K562 (cell line): ENCODE data around the gene PCNX3. TPM values are rescaled to one million over a fixed set of nuclear protein-coding genes. Genes with fewer than 3 reads are reported as not detected.

Experiments
- BCL6 ChIP-seq: fragments of 250-450 bp; sonication (Bioruptor Pico); IDR thresholded peaks from 2 replicates; pipeline ENCODE4 v1.4.0; 2020
- CHCHD3 ChIP-seq: fragments of 250-450 bp; sonication (Bioruptor Pico); IDR thresholded peaks from 2 replicates; pipeline ENCODE4 v2.1.2; 2022; ENCODE audit warnings: mild to moderate bottlenecking
- FOXM1 ChIP-seq, 2 experiments: fragments of 450-650 bp in 1 of 2; sonication (generic) in 1 of 2; formaldehyde crosslinking in 1 of 2; IDR thresholded peaks; 2 replicates each; pipeline versions ENCODE4 v1.6.1 to v1.9.0; 2017 to 2022; ENCODE audit warnings: low read depth in 2 of 2, mild to moderate bottlenecking in 2 of 2, missing genetic modification reagents in 1 of 2, moderate library complexity in 1 of 2
- GTF2E2 ChIP-seq: fragments of 200-800 bp; sonication (Bioruptor generic); IDR thresholded peaks from 2 replicates; pipeline ENCODE4 v1.6.1; 2016; ENCODE audit warnings: missing genetic modification characterization, missing compliant biosample characterization
- KDM5B ChIP-seq: fragments of 200-600 bp; sonication (generic); IDR thresholded peaks from 2 replicates; pipeline ENCODE4 v1.6.1; 2012; ENCODE audit warnings: low read depth, mild to moderate bottlenecking, moderate library complexity, low read length, control low read depth, inconsistent platforms; ENCODE audit not compliant: insufficient replicate concordance
- MAFG ChIP-seq: fragments of 450-650 bp; conservative IDR thresholded peaks from 2 replicates; pipeline ENCODE4 v1.6.1; 2016; ENCODE audit warnings: missing genetic modification characterization, missing compliant biosample characterization
- POLR2G ChIP-seq: fragments of 200-400 bp; formaldehyde crosslinking; IDR thresholded peaks from 2 replicates; pipeline ENCODE4 v1.6.1; 2017; ENCODE audit warnings: low read depth, mild to moderate bottlenecking, antibody characterized with exemption, low read length, moderate library complexity
- PYGO2 ChIP-seq: fragments of 450-650 bp; IDR thresholded peaks from 2 replicates; pipeline ENCODE4 v1.6.1; 2016; ENCODE audit warnings: mild to moderate bottlenecking, missing genetic modification characterization, moderate library complexity, missing compliant biosample characterization
- RBFOX2 ChIP-seq: fragments of 200-400 bp; formaldehyde crosslinking; IDR thresholded peaks from 2 replicates; pipeline ENCODE4 v1.6.1; 2017; ENCODE audit warnings: low read depth, mild to moderate bottlenecking, low read length, moderate library complexity
- ZNF324 ChIP-seq: fragments of 250-450 bp; sonication (Bioruptor Pico); IDR thresholded peaks from 2 replicates; pipeline ENCODE4 v1.4.0; 2020; ENCODE audit warnings: mild to moderate bottlenecking
- ZNF561 ChIP-seq: fragments of 450-650 bp; formaldehyde crosslinking; conservative IDR thresholded peaks from 2 replicates; pipeline ENCODE4 v1.4.0; 2020; ENCODE audit warnings: mild to moderate bottlenecking, moderate library complexity
- polyA plus RNA-seq, 8 experiments: library from polyadenylated mRNA; depleted of rRNA in 4 of 8; stranded (reverse) in 5 of 8; unstranded in 3 of 8; fragments of >200 nt; fragmentation: Nextera tagmentation in 2 of 8; fragmentation: Illumina TruSeq in 1 of 8; extraction: Ambion mirVana in 2 of 8; extraction: Trizol in 1 of 8; gene quantifications; 2 replicates each; pipeline versions ENCODE4 v1.2.1 to v1.2.3, GENCODE V29; 2011 to 2014; ENCODE audit warnings: inconsistent platforms in 1 of 8, missing spikeins in 1 of 8
- total RNA-seq, 7 experiments: library from RNA; depleted of rRNA in 6 of 7; stranded (reverse); fragments of >200 nt in 6 of 7; fragmentation: Illumina TruSeq in 2 of 7; extraction: Trizol in 2 of 7; gene quantifications; 2 replicates each; pipeline versions ENCODE4 v1.2.1 to v1.2.3, GENCODE V29; 2011 to 2021; ENCODE audit warnings: low replicate concordance in 1 of 7
- TF ChIP-seq, protein P1 (sequence below): fragments of 200-800 bp; sonication (Bioruptor generic); IDR thresholded peaks from 2 replicates; pipeline ENCODE4 v1.6.1; 2017; ENCODE audit warnings: missing genetic modification characterization, missing compliant biosample characterization
- TF ChIP-seq, protein P2 (sequence below): fragments of 450-650 bp; IDR thresholded peaks from 2 replicates; pipeline ENCODE4 v1.6.1; 2017; ENCODE audit warnings: antibody characterized with exemption, mild to moderate bottlenecking

Gene PCNX3
- total and polyA plus RNA-seq, 9 of the 15 experiments (the other 6 are each of a cell fraction or from before 2014, with no cell fraction given) = 0.11 to 47.8 (median 12.8) TPM

DNA sequence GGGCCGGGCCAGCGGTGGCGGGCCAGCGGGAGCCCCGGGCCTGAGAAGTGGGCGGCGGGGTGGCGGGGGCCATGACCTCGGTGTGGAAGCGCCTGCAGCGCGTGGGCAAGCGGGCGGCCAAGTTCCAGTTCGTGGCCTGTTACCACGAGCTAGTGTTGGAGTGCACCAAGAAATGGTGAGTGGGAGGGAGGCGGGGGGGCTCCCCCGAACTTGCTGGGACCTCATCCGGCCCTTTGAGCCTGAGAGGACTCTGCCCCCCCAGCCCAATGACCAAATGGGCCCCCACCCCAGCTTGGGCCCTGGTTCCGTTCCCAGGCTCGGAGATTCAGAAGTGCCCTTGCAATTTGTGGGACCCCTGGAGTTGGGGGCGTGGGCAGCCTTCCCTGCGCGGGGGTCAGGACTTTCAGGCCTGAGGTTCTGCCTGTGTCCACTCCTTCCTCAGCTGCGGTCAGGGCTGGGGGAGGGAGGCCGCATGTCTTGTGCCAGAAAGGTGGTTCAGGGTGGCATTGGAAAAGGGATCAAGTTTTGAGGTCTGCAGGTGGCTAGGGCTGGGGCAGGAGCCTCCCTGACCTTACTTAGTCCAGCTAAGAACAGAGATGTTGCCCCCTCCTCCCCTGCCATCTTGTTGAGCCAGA, 39.2 kb upstream of the PCNX3 start (continued):
- TF ChIP-seq RBFOX2 = peak; percentile 53
- no peak for TF ChIP-seq ZNF561 (CRISPR knock-in tag)
- TF ChIP-seq, protein P1, sequence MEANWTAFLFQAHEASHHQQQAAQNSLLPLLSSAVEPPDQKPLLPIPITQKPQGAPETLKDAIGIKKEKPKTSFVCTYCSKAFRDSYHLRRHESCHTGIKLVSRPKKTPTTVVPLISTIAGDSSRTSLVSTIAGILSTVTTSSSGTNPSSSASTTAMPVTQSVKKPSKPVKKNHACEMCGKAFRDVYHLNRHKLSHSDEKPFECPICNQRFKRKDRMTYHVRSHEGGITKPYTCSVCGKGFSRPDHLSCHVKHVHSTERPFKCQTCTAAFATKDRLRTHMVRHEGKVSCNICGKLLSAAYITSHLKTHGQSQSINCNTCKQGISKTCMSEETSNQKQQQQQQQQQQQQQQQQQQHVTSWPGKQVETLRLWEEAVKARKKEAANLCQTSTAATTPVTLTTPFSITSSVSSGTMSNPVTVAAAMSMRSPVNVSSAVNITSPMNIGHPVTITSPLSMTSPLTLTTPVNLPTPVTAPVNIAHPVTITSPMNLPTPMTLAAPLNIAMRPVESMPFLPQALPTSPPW (CRISPR knock-in tag) = peak; percentile 64
- no peak for TF ChIP-seq GTF2E2 (tag)
- no peak for TF ChIP-seq BCL6 (CRISPR knock-in tag)
- TF ChIP-seq MAFG = no peak
- TF ChIP-seq PYGO2 = no peak
- TF ChIP-seq POLR2G = peak; percentile 66
- no peak for TF ChIP-seq ZNF324
- no peak for TF ChIP-seq KDM5B
- TF ChIP-seq FOXM1 (IDR thresholded peaks at IDR 0.05; ENCODE audit: low read depth) = no peak
- no peak for TF ChIP-seq FOXM1 (CRISPR knock-in tag; IDR thresholded peaks at IDR 0.05; ENCODE audit: low read depth)
- TF ChIP-seq, protein P2, sequence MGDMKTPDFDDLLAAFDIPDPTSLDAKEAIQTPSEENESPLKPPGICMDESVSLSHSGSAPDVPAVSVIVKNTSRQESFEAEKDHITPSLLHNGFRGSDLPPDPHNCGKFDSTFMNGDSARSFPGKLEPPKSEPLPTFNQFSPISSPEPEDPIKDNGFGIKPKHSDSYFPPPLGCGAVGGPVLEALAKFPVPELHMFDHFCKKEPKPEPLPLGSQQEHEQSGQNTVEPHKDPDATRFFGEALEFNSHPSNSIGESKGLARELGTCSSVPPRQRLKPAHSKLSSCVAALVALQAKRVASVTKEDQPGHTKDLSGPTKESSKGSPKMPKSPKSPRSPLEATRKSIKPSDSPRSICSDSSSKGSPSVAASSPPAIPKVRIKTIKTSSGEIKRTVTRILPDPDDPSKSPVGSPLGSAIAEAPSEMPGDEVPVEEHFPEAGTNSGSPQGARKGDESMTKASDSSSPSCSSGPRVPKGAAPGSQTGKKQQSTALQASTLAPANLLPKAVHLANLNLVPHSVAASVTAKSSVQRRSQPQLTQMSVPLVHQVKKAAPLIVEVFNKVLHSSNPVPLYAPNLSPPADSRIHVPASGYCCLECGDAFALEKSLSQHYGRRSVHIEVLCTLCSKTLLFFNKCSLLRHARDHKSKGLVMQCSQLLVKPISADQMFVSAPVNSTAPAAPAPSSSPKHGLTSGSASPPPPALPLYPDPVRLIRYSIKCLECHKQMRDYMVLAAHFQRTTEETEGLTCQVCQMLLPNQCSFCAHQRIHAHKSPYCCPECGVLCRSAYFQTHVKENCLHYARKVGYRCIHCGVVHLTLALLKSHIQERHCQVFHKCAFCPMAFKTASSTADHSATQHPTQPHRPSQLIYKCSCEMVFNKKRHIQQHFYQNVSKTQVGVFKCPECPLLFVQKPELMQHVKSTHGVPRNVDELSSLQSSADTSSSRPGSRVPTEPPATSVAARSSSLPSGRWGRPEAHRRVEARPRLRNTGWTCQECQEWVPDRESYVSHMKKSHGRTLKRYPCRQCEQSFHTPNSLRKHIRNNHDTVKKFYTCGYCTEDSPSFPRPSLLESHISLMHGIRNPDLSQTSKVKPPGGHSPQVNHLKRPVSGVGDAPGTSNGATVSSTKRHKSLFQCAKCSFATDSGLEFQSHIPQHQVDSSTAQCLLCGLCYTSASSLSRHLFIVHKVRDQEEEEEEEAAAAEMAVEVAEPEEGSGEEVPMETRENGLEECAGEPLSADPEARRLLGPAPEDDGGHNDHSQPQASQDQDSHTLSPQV = 0 out of 2 replicates have a peak, but pooled peaks have one; percentile 20
- TF ChIP-seq CHCHD3 (CRISPR knock-in tag) = no peak
